OCI-LY3 (cell line): ENCODE data around the gene CATSPERZ.
A peak's percentile ranks its signal among the peaks of the same experiment; 100 is the strongest.

Experiments
- H2AFZ ChIP-seq: fragments of 200-600, 300-600 bp; shearing (Covaris generic); 2 replicates; pipeline ENCODE4 v1.6.0; 2014; ENCODE audit warnings: antibody characterized with exemption, low read depth, low read length
- H3K27ac ChIP-seq: fragments of 200-600, 300-600 bp; sonication (generic); 2 replicates; pipeline ENCODE4 v1.5.1; 2014; ENCODE audit warnings: mild to moderate bottlenecking, low read length, moderate library complexity, mixed read lengths
- H3K27me3 ChIP-seq: fragments of 200-600, 300-600 bp; sonication (generic); 2 replicates; pipeline ENCODE4 v1.6.1; 2014; ENCODE audit warnings: low read depth, low read length, mixed read lengths
- H3K36me3 ChIP-seq: fragments of 200-600, 300-600 bp; sonication (generic); replicated peaks from 2 replicates; pipeline ENCODE3; 2014; ENCODE audit warnings: low read depth, low read length, mixed read lengths
- H3K4me1 ChIP-seq: fragments of 300-600, 200-600 bp; sonication (generic); 2 replicates; pipeline ENCODE4 v1.6.1; 2014; ENCODE audit warnings: low read length, mixed read lengths
- H3K4me2 ChIP-seq: fragments of 200-600, 300-600 bp; sonication (generic); 2 replicates; pipeline ENCODE4 v1.6.1; 2014; ENCODE audit warnings: low read length, mixed read lengths
- H3K4me3 ChIP-seq: fragments of 300-600, 200-600 bp; sonication (generic); 2 replicates; pipeline ENCODE4 v1.5.1; 2014; ENCODE audit warnings: antibody characterized with exemption, mild to moderate bottlenecking, low read length, moderate library complexity
- H3K79me2 ChIP-seq: fragments of 300-600, 200-600 bp; shearing (Covaris generic); 2 replicates; pipeline ENCODE4 v1.6.1; 2014; ENCODE audit warnings: mild to moderate bottlenecking, low read length, mixed read lengths
- H3K9ac ChIP-seq: fragments of 300-600, 200-600 bp; shearing (Covaris generic); 2 replicates; pipeline ENCODE4 v1.6.0; 2014; ENCODE audit warnings: mild to moderate bottlenecking, low read length, moderate library complexity
- H3K9me3 ChIP-seq: fragments of 200-600, 300-600 bp; shearing (Covaris generic); 2 replicates; pipeline ENCODE4 v1.6.1; 2014; ENCODE audit warnings: low read length, mixed read lengths; ENCODE audit not compliant: insufficient read depth
- H4K20me1 ChIP-seq: fragments of 200-600, 300-600 bp; sonication (generic); 2 replicates; pipeline ENCODE4 v1.6.1; 2016; ENCODE audit warnings: low read length, mixed read lengths; ENCODE audit not compliant: insufficient read depth
- EZH2phosphoT487 ChIP-seq: fragments of 200-600 bp; shearing (Covaris generic); IDR thresholded peaks from 2 replicates; pipeline ENCODE4 v1.6.1; 2018; ENCODE audit warnings: antibody characterized with exemption, mixed run types, low read depth
- TF ChIP-seq, protein P1 (sequence below): fragments of 200-600, 300-600 bp; sonication (generic); IDR thresholded peaks from 2 replicates; pipeline ENCODE4 v1.5.1; 2014; ENCODE audit warnings: antibody characterized with exemption, low read length, low read depth

Gene CATSPERZ

DNA sequence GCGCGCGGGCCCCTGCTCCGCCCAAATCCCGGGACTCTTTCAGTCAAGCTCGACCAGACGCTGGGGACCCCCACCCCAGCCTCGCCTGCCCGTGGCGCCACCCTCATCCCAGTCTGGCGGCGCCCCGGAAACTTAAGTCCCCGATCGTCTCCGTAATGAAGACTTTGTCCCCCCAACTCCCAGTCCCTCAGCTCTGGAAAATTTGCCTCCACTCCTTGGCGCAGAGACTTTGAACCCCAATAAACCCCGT is 48.5 kb upstream of the CATSPERZ start:
- Histone ChIP-seq H3K4me2 (peak overlapping the region; percentile 78), H3K79me2 (peaks cover 27% of the 10 kb centered on the region), H3K9me3 (no peaks in the 10 kb centered on the region), H3K27me3 (no peaks in the 10 kb centered on the region), H4K20me1 (peaks cover 11% of the 10 kb centered on the region; the same call in 1 of the 2 replicates), H3K4me3 (peak overlapping the region; percentile 93), H3K9ac (peak overlapping the region; percentile 88), H2AFZ (no peak overlapping the region), H3K36me3 (peaks cover 10% of the 10 kb centered on the region), H3K4me1 (peaks cover 33% of the 10 kb centered on the region), H3K27ac (peak overlapping the region; percentile 36; the same call in 1 of the 2 replicates)
- TF ChIP-seq, protein P1, sequence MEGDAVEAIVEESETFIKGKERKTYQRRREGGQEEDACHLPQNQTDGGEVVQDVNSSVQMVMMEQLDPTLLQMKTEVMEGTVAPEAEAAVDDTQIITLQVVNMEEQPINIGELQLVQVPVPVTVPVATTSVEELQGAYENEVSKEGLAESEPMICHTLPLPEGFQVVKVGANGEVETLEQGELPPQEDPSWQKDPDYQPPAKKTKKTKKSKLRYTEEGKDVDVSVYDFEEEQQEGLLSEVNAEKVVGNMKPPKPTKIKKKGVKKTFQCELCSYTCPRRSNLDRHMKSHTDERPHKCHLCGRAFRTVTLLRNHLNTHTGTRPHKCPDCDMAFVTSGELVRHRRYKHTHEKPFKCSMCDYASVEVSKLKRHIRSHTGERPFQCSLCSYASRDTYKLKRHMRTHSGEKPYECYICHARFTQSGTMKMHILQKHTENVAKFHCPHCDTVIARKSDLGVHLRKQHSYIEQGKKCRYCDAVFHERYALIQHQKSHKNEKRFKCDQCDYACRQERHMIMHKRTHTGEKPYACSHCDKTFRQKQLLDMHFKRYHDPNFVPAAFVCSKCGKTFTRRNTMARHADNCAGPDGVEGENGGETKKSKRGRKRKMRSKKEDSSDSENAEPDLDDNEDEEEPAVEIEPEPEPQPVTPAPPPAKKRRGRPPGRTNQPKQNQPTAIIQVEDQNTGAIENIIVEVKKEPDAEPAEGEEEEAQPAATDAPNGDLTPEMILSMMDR: no peak
- TF ChIP-seq EZH2phosphoT487: no peak

DNA sequence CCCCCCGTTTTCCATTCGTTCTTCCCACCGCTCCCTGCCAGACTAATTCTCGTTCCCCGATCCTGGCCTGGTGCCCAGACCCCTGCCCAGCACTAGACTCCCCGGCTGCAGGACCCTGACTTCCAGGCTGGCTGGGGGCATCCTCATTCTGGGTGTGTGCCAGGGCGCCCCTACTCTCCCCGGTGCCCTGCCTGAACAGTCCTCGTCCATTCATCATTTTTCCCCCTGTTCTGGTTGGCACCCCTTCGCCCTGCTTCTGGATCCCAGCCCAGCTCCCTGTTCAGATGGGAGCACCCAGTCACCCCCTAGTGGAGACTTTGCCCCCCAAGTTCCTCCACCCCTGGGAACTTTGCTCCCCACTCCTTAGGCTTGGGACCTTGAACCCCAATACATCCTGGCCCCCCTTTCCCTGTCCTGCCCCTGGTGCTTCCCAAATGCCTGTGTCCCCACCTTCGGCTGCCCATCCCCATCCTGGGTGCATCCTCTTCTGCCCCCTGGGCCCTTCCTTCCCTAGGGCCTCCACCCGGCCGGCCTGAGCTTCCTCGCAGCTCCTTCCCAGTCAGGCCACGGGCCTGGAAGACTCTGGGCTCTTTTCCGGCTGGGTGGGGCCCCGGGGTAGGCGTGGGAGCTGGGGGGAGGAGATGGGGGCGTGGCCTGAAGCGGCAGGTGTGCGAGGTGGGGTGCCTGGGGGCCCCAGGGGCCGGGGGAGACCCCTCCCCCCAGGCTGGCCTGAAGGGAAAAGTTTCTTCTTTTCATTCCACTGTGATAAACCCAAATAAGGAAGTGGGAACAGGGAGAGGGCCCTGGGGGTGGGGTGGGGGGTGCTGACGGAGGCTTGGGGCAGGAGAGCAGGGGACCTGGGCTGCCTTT is 47.9 kb upstream of the CATSPERZ start:
- Histone ChIP-seq H3K9ac (peak overlapping the region; percentile 88), H3K79me2 (peaks cover 22% of the 10 kb centered on the region), H4K20me1 (peaks cover 11% of the 10 kb centered on the region; the same call in 1 of the 2 replicates), H3K36me3 (peaks cover 11% of the 10 kb centered on the region), H3K4me2 (peak overlapping the region; percentile 78), H3K27ac (peak overlapping the region; percentile 36), H3K27me3 (no peaks in the 10 kb centered on the region), H3K4me1 (peaks cover 33% of the 10 kb centered on the region), H3K4me3 (peak overlapping the region; percentile 93), H3K9me3 (no peaks in the 10 kb centered on the region), H2AFZ (no peak overlapping the region)
- TF ChIP-seq, protein P1: peak; percentile 61
- no peak for TF ChIP-seq EZH2phosphoT487

DNA sequence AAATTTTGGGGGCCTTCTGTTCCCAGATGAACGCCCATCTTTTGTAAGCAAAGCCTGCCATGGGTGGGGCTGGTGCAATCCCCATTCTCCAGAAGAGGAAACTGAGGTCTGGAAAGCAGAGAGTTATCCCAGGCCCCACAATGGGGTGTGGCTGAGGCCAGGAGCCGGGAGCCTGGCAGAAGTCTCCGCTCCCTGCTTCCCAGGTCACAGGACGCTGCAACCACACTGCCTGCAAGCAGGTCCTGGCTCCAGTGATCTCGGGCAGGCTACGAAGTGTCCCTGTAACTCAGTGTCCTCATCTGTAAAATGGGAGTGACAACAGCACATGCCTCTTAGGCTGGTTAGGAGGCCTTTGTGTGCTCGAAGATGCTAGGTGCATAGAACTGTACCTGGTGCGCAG is 47.1 kb upstream of the CATSPERZ start:
- H3K9ac ChIP-seq: peak overlapping the region; percentile 88

DNA sequence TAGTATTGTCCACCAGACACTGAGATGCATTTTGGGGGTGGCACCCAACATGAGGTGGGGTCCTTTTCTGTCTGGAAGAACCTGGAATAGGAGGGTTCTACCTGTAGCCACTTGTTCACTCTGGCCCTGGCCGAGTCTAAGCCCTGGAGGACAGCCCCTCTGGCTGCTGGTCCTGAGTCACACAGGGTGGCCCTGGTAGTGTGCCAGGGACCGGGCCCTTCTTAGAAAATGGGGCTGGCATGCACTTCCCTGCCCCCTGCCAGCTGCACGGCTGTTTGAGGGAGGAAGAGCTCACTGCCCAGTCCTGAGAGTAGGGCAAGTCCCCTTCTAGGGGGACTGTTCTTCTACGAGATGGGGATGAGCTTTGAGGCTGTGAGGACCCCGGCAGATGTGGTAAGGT is 46.7 kb upstream of the CATSPERZ start:
- H3K27ac ChIP-seq: peak overlapping the region; percentile 36; the same call in 1 of the 2 replicates
- no peak overlapping the region for H2AFZ ChIP-seq
- H3K4me1 ChIP-seq: peaks cover 25% of the 10 kb centered on the region
- peak overlapping the region; percentile 78; the same call in 1 of the 2 replicates for H3K4me2 ChIP-seq
- peaks cover 22% of the 10 kb centered on the region for H3K79me2 ChIP-seq
- H3K36me3 ChIP-seq: peaks cover 13% of the 10 kb centered on the region
- H4K20me1 ChIP-seq: peaks cover 11% of the 10 kb centered on the region; the same call in 1 of the 2 replicates
- H3K9ac ChIP-seq: no peak overlapping the region
- H3K9me3 ChIP-seq: no peaks in the 10 kb centered on the region
- H3K27me3 ChIP-seq: no peaks in the 10 kb centered on the region
- no peak for TF ChIP-seq EZH2phosphoT487
- TF ChIP-seq, protein P1: no peak
- H3K4me3 ChIP-seq: peak overlapping the region; percentile 93; the same call in 1 of the 2 replicates

More for the DNA sequence above, 47.1 kb upstream of the CATSPERZ start:
- Histone ChIP-seq H3K27ac (peak overlapping the region; percentile 36), H3K27me3 (no peaks in the 10 kb centered on the region), H2AFZ (no peak overlapping the region), H3K9me3 (no peaks in the 10 kb centered on the region), H3K4me2 (peak overlapping the region; percentile 78), H3K4me1 (peaks cover 28% of the 10 kb centered on the region), H3K4me3 (peak overlapping the region; percentile 93), H3K36me3 (peaks cover 11% of the 10 kb centered on the region), H3K79me2 (peaks cover 22% of the 10 kb centered on the region), H4K20me1 (peaks cover 11% of the 10 kb centered on the region; the same call in 1 of the 2 replicates)
- TF ChIP-seq EZH2phosphoT487: no peak
- TF ChIP-seq, protein P1: no peak
